Right lobe of liver (tissue), 6 donors: ENCODE measurements around the gene TRPC1. TPM values are rescaled to one million over a fixed set of nuclear protein-coding genes. Genes with fewer than 3 reads are reported as not detected.
A peak's percentile ranks its signal among the peaks of the same experiment; 100 is the strongest.

ENCODE experiments used
- ATAC-seq, 4 donors: fragments of 200-7000 bp; cut with Tn5 transposase; one replicate each; pipeline ENCODE4 v1.9.1; 2020; ENCODE audit warnings: mild to moderate bottlenecking in 4 of 4, moderate library complexity in 4 of 4
- DNase-seq, 3 donors: peaks; one replicate each; pipeline ENCODE4 v3.0.0-alpha.2; 2020
- H3K27ac ChIP-seq, 3 donors: fragments of 200-600 bp; one replicate each; pipeline ENCODE4 v1.8.0; 2022
- H3K27me3 ChIP-seq, 2 donors: fragments of 200-600 bp; one replicate each; pipeline ENCODE4 v1.8.0; 2022
- H3K36me3 ChIP-seq, 4 donors: fragments of 200-600 bp; sonication (generic) in 1 of 4; one replicate each; pipeline versions ENCODE4 v1.5.1 to v1.8.0; 2017 to 2022; ENCODE audit warnings: control low read depth in 1 of 4
- H3K4me1 ChIP-seq, 4 donors: fragments of 200-600 bp; sonication (generic) in 1 of 4; one replicate each; pipeline versions ENCODE4 v1.5.1 to v1.8.0; 2017 to 2022; ENCODE audit warnings: control low read depth in 1 of 4
- H3K4me3 ChIP-seq, 3 donors: fragments of 200-600 bp; one replicate each; pipeline ENCODE4 v1.8.0; 2022
- H3K9me3 ChIP-seq, 4 donors: fragments of 200-600 bp; sonication (generic) in 1 of 4; one replicate each; pipeline versions ENCODE4 v1.5.1 to v1.8.0; 2017 to 2022; ENCODE audit warnings: control low read depth in 1 of 4
- POLR2A ChIP-seq: fragments of 450-650 bp; IDR thresholded peaks from one replicate; pipeline ENCODE4 v1.6.1; 2017; ENCODE audit warnings: antibody characterized with exemption, mild to moderate bottlenecking
- WGBS: methylation state at CpG from one replicate; pipeline ENCODE4 v1.1.6; 2018; ENCODE audit warnings: low coverage, low lambda C conversion rate; ENCODE audit not compliant: insufficient coverage; ENCODE audit errors: missing lambda C conversion rate; 5-methylcytosine and 5-hydroxymethylcytosine counted together
- intact Hi-C, 2 donors: fragments of 100-400 bp; cut with DNase I; formaldehyde crosslinking; loops; one replicate each; pipeline versions ENCODE4 v1.11.2 to v1.14.1; 2022
- long read RNA-seq: library from polyadenylated mRNA; unstranded; transcript quantifications from one replicate; pipeline ENCODE4 v2.0.0, GENCODE V29; 2019
- total RNA-seq, 6 experiments: library from RNA; depleted of rRNA in 2 of 6; stranded (reverse); fragments of >200 nt in 2 of 6; fragmentation: NEBNext Ultra II Directional in 3 of 6; extraction: Animal tissue kit (Norgen Biotek cat#: 25700) in 3 of 6; gene quantifications; one replicate each; pipeline versions ENCODE4 v1.1.0 to v1.2.4, GENCODE V29; 2016 to 2023
- TF ChIP-seq, protein P1 (sequence below), 4 donors: fragments of 200-600 bp in 3 of 4; fragments of 450-650 bp in 1 of 4; IDR thresholded peaks; one replicate each; pipeline versions ENCODE4 v1.5.1 to v1.8.0; 2016 to 2022; ENCODE audit warnings: antibody characterized with exemption in 4 of 4, mild to moderate bottlenecking in 2 of 4
- donor health status: DM: no; HTN: yes; CAD: no.
- donor health status: DM: no; HTN: no; CAD: no.
- donor health status: DM: no; HTN: no; CAD: no.
- donor health status: DM: no; HTN: yes; CAD: no.
- donor health status: DM: no; HTN: yes; CAD: no.

The TRPC1 gene
- 1 to 10 TPM in 1 of 6 experiments, under 1 TPM in 5; 0.19 to 2.5 (median 0.51) TPM for total RNA-seq
- long read RNA-seq = 0 reads

DNA sequence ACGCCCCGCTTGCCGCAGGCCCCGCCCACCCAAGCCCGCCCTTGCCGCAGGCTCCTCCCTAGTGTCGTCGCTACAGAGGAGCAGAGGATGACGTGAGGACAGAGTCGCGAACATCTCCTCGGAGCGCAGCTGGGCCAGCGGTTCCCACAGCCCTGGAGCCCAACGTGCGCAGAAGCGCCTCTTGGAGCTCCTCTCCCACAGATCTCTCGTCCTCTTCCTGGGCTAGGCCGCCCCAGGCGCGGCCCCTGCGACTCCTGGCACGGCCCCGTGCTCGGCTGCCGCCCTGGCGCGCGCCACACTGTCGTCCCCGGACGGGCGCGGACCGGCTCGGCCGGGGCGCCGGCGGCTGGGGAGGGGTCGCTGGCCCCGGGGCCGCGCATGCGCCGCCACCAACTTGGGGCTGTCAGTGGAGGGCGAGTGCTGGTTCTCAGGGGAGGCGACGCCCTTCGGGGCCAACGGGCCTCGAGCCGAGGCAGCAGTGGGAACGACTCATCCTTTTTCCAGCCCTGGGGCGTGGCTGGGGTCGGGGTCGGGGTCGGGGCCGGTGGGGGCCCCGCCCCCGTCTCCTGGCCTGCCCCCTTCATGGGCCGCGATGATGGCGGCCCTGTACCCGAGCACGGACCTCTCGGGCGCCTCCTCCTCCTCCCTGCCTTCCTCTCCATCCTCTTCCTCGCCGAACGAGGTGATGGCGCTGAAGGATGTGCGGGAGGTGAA lies at the start of gene TRPC1:
TRPC1 (plus strand) TSS at position 67 of the 714 bp plus-strand sequence; CDS start at position 593, 526 bp downstream.
- Histone ChIP-seq H3K36me3 (no peaks in the 10 kb centered on the region), H3K27me3 (peaks cover 0 to 11% of the 10 kb centered on the region in 2 donors), H3K4me1 (no peaks in the 10 kb centered on the region), H3K4me3 (peak within 1 kb of the TSS; percentile 49 to 56 (median 55)), H3K9me3 (no peaks in the 10 kb centered on the region), H3K27ac (peak within 1 kb of the TSS; percentile 34 to 53 (median 47))
- intact Hi-C loops = no loop called here
- DNase-seq = peak; percentile 65 to 77 (median 70)
- peak; percentile 94 to 96 (median 96) for ATAC-seq
- peak; percentile 58 for TF ChIP-seq POLR2A
- TF ChIP-seq, protein P1, sequence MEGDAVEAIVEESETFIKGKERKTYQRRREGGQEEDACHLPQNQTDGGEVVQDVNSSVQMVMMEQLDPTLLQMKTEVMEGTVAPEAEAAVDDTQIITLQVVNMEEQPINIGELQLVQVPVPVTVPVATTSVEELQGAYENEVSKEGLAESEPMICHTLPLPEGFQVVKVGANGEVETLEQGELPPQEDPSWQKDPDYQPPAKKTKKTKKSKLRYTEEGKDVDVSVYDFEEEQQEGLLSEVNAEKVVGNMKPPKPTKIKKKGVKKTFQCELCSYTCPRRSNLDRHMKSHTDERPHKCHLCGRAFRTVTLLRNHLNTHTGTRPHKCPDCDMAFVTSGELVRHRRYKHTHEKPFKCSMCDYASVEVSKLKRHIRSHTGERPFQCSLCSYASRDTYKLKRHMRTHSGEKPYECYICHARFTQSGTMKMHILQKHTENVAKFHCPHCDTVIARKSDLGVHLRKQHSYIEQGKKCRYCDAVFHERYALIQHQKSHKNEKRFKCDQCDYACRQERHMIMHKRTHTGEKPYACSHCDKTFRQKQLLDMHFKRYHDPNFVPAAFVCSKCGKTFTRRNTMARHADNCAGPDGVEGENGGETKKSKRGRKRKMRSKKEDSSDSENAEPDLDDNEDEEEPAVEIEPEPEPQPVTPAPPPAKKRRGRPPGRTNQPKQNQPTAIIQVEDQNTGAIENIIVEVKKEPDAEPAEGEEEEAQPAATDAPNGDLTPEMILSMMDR (IDR thresholded peaks at IDR 0.05) = no peak
- WGBS = 0% methylated on average over 1 of the region's 73 CpGs

DNA sequence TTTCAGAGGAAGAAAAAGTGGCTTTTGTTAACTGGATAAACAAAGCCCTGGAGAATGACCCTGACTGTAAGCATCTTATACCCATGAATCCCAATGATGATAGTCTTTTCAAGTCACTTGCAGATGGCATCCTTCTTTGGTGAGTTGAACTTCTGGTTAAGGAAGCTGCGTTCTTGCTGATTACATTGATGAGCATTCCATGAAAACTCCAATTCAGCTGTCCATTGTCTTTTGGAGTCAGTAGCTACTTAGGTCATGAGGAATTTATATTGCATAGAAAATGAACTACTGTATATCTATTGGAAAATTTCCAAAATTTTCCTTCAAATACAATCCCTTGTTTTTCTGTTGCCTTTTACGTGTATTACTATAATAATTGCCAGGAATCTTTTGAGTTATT lies 47.7 kb upstream of the TRPC1 start:
- H3K4me3 ChIP-seq = no peak overlapping the region
- DNase-seq = no peak
- no peaks in the 10 kb centered on the region for H3K36me3 ChIP-seq
- TF ChIP-seq, protein P1 (IDR thresholded peaks at IDR 0.05) = no peak
- no peak for TF ChIP-seq POLR2A
- no peak overlapping the region for H3K27ac ChIP-seq
- intact Hi-C loops = no loop called here
- ATAC-seq = no peak
- H3K27me3 ChIP-seq = no peaks in the 10 kb centered on the region
- no peaks in the 10 kb centered on the region for H3K9me3 ChIP-seq
- no peaks in the 10 kb centered on the region for H3K4me1 ChIP-seq
- WGBS = 84% methylated on average over 2 of the region's 2 CpGs

DNA sequence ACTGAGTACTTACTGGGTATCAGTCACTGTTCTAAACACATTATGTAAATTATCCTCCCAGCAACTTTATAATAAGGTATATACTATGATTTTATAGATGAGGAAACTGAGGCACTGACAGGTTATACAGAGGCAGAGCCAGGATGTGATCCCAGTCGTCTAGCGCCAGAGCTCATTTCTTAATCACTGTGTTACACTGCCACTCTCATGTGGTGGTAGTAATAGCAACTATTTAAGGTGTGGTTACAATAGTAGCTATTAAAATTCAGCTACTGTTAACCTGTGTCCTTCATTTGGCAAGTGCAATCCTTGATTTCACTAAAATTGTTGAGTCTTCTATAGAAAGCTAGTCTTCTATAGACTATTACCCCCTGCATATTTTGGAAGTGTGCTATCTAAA lies 43.1 kb upstream of the TRPC1 start:
- Histone ChIP-seq H3K27me3 (no peaks in the 10 kb centered on the region), H3K4me3 (no peak overlapping the region), H3K4me1 (no peaks in the 10 kb centered on the region), H3K9me3 (no peaks in the 10 kb centered on the region), H3K27ac (no peak overlapping the region), H3K36me3 (no peaks in the 10 kb centered on the region)
- ATAC-seq = peak; percentile 87 to 95 (median 90)
- 34% methylated on average over 2 of the region's 2 CpGs for WGBS
- no peak for TF ChIP-seq POLR2A
- TF ChIP-seq, protein P1 (IDR thresholded peaks at IDR 0.05) = peak; percentile 29 to 64 (median 51)
- intact Hi-C loops = no loop called here
- no peak for DNase-seq

DNA sequence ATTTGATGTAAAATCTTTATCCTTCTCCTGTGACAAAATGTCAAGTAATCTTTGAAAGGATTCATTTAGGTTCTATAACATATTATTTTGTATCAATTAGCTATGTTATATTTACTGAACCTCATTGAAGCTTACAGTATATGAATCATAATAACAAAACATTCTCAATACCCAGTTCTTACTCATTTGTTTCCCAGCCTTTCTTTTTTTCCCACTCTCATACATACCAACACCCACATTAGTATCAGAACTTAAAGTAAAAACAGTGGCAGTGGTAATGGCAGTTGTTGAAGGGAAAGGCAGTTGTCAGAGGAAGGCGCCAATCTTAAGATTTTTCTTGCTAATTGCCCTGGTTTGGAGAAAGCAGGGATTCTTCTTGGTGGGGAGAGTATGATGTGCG lies 33.2 kb upstream of the TRPC1 start:
- intact Hi-C loops = no loop called here
- no peaks in the 10 kb centered on the region for H3K9me3 ChIP-seq
- no peak for DNase-seq
- no peak for ATAC-seq
- 91% methylated on average over 2 of the region's 2 CpGs for WGBS
- TF ChIP-seq POLR2A = no peak
- TF ChIP-seq, protein P1 (IDR thresholded peaks at IDR 0.05) = no peak
- H3K27ac ChIP-seq = no peak overlapping the region
- H3K27me3 ChIP-seq = no peaks in the 10 kb centered on the region
- no peaks in the 10 kb centered on the region for H3K36me3 ChIP-seq
- no peak overlapping the region for H3K4me3 ChIP-seq
- no peaks in the 10 kb centered on the region for H3K4me1 ChIP-seq
